Panc1 (cell line): ENCODE measurements around the gene GID8. TPM values are rescaled to one million over a fixed set of nuclear protein-coding genes. Genes with fewer than 3 reads are reported as not detected.

Source experiments
- ATAC-seq: fragments of 200-7000 bp; cut with Tn5 transposase; 2 replicates; pipeline ENCODE4 v1.9.1; 2020; ENCODE audit warnings: mild to moderate bottlenecking, moderate library complexity
- BruUV-seq: library from RNA; stranded (reverse); fragments of 400-500 nt; replicated peaks from 2 replicates; lab custom pipeline; 2021; lab: Mats Ljungman, UMichigan
- CTCF ChIA-PET: fragments of 300-600 bp; sonication (Branson Sonifier 250); formaldehyde crosslinking; loops from one replicate; lab custom pipeline; 2022; ENCODE audit warnings: antibody characterized with exemption; lab: Charles Lee
- POLR2A ChIA-PET: fragments of 300-600 bp; sonication (Branson Sonifier 250); formaldehyde crosslinking; loops from one replicate; lab custom pipeline; 2022; ENCODE audit warnings: antibody characterized with exemption; lab: Charles Lee
- DNase-seq: peaks from one replicate; pipeline ENCODE4 v3.0.0-alpha.2; 2010; ENCODE audit warnings: low read depth, low spot score
- H3K27ac ChIP-seq: 2 replicates; pipeline ENCODE4 v1.5.1; 2011; ENCODE audit warnings: mild to moderate bottlenecking, low read length, inconsistent platforms
- H3K27me3 ChIP-seq: fragments of 200-500 bp; sonication (Bioruptor generic); 2 replicates; pipeline ENCODE4 v1.6.0; 2014; ENCODE audit warnings: low read length, inconsistent platforms; ENCODE audit not compliant: control insufficient read depth, insufficient read depth
- H3K36me3 ChIP-seq: fragments of 200-500 bp; sonication (Bioruptor generic); 2 replicates; pipeline ENCODE4 v1.5.1; 2014; ENCODE audit warnings: inconsistent platforms, mild to moderate bottlenecking, low read length, moderate library complexity; ENCODE audit not compliant: control insufficient read depth, insufficient read depth
- H3K4me1 ChIP-seq: 2 replicates; pipeline ENCODE4 v1.5.1; 2011; ENCODE audit warnings: inconsistent platforms, mild to moderate bottlenecking, low read length, moderate library complexity; ENCODE audit not compliant: control insufficient read depth, insufficient read depth
- H3K4me3 ChIP-seq, 2 experiments: 2 replicates each; pipeline ENCODE4 v1.5.1; 2011 to 2012; ENCODE audit warnings: low read depth in 2 of 2, low read length in 2 of 2, mild to moderate bottlenecking in 2 of 2, inconsistent platforms in 1 of 2, moderate library complexity in 1 of 2
- H3K9me3 ChIP-seq: fragments of 200-500 bp; sonication (Bioruptor generic); 2 replicates; pipeline ENCODE4 v1.5.1; 2014; ENCODE audit warnings: low read depth, mild to moderate bottlenecking, inconsistent platforms, low read length, moderate library complexity; ENCODE audit not compliant: control insufficient read depth, insufficient read depth
- POLR2AphosphoS5 ChIP-seq: IDR thresholded peaks from 2 replicates; pipeline ENCODE4 v1.6.1; 2012; ENCODE audit warnings: mild to moderate bottlenecking, low read depth, low read length, moderate library complexity
- SIN3A ChIP-seq: IDR thresholded peaks from 2 replicates; pipeline ENCODE4 v1.6.1; 2012; ENCODE audit warnings: low read depth, mild to moderate bottlenecking, low read length, moderate library complexity, borderline replicate concordance; ENCODE audit not compliant: insufficient read depth
- TCF7L2 ChIP-seq: IDR thresholded peaks from 2 replicates; pipeline ENCODE4 v1.6.1; 2011; ENCODE audit warnings: mild to moderate bottlenecking, low read depth, low read length, inconsistent platforms
- in situ Hi-C: cut with HindIII; loops from 2 replicates; pipeline ENCODE4 v1.10.0; 2016; ENCODE audit warnings: low sequenced_read_pairs, low pct_unique_long_range_greater_than_20kb
- intact Hi-C: fragments of 100-400 bp; cut with micrococcal nuclease; formaldehyde crosslinking; loops from one replicate; pipeline ENCODE4 v1.10.0; 2022; ENCODE audit not compliant: unreplicated experiment
- total RNA-seq: library from RNA; stranded (reverse); gene quantifications from one replicate; pipeline ENCODE4 v1.2.1, GENCODE V29; 2021; ENCODE audit not compliant: unreplicated experiment
- TF ChIP-seq, protein P1 (sequence below), 2 experiments: IDR thresholded peaks; 2 replicates each; pipeline ENCODE4 v1.6.1; 2011 to 2012; ENCODE audit warnings: low read depth in 2 of 2, control low read depth in 1 of 2, low read length in 1 of 2, mild to moderate bottlenecking in 1 of 2, moderate library complexity in 1 of 2; ENCODE audit not compliant: insufficient read depth in 1 of 2
- TF ChIP-seq, protein P2 (sequence below): fragments of 450-650 bp; IDR thresholded peaks from 2 replicates; pipeline ENCODE4 v1.5.1; 2017; ENCODE audit warnings: mild to moderate bottlenecking

The GID8 gene
- total RNA-seq, 1 experiment from 2014 or later = 37.3 TPM

DNA sequence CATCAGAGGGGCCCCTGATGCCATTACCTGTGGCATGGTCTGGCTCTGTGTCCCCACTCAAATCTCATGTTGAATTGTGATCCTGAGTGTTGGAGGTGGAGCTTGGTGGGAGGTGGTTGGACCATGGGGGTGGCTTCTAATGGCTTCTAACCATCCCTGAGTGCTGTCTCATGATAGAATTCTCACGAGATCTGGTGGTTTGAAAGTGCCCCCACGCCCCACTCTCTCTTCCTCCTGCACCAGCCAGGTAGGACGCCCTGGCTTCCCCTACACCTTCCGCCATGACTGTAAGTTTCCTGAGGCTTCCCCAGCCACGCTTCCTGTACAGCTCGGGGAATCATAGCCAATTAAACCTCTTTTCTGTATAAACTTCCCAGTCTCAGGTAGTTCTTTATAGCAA, 53.9 kb downstream of the GID8 start:
- intact Hi-C loops (no loop called here), in situ Hi-C loops (no loop called here)
- ChIA-PET CTCF (no interaction called here), POLR2A (no interaction called here)
- DNase-seq (no peak), ATAC-seq (no peak)
- no peaks in the 10 kb centered on the region for H3K27me3 ChIP-seq
- no peaks in the 10 kb centered on the region for H3K36me3 ChIP-seq
- TF ChIP-seq TCF7L2 = no peak
- TF ChIP-seq, protein P1, sequence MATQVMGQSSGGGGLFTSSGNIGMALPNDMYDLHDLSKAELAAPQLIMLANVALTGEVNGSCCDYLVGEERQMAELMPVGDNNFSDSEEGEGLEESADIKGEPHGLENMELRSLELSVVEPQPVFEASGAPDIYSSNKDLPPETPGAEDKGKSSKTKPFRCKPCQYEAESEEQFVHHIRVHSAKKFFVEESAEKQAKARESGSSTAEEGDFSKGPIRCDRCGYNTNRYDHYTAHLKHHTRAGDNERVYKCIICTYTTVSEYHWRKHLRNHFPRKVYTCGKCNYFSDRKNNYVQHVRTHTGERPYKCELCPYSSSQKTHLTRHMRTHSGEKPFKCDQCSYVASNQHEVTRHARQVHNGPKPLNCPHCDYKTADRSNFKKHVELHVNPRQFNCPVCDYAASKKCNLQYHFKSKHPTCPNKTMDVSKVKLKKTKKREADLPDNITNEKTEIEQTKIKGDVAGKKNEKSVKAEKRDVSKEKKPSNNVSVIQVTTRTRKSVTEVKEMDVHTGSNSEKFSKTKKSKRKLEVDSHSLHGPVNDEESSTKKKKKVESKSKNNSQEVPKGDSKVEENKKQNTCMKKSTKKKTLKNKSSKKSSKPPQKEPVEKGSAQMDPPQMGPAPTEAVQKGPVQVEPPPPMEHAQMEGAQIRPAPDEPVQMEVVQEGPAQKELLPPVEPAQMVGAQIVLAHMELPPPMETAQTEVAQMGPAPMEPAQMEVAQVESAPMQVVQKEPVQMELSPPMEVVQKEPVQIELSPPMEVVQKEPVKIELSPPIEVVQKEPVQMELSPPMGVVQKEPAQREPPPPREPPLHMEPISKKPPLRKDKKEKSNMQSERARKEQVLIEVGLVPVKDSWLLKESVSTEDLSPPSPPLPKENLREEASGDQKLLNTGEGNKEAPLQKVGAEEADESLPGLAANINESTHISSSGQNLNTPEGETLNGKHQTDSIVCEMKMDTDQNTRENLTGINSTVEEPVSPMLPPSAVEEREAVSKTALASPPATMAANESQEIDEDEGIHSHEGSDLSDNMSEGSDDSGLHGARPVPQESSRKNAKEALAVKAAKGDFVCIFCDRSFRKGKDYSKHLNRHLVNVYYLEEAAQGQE (IDR thresholded peaks at IDR 0.05; ENCODE audit: insufficient read depth in 1 of 2, low read depth in 2 of 2, low read length in 1 of 2) = no peak
- no peak for TF ChIP-seq SIN3A
- TF ChIP-seq POLR2AphosphoS5 = no peak
- TF ChIP-seq, protein P2, sequence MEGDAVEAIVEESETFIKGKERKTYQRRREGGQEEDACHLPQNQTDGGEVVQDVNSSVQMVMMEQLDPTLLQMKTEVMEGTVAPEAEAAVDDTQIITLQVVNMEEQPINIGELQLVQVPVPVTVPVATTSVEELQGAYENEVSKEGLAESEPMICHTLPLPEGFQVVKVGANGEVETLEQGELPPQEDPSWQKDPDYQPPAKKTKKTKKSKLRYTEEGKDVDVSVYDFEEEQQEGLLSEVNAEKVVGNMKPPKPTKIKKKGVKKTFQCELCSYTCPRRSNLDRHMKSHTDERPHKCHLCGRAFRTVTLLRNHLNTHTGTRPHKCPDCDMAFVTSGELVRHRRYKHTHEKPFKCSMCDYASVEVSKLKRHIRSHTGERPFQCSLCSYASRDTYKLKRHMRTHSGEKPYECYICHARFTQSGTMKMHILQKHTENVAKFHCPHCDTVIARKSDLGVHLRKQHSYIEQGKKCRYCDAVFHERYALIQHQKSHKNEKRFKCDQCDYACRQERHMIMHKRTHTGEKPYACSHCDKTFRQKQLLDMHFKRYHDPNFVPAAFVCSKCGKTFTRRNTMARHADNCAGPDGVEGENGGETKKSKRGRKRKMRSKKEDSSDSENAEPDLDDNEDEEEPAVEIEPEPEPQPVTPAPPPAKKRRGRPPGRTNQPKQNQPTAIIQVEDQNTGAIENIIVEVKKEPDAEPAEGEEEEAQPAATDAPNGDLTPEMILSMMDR = no peak
- H3K27ac ChIP-seq = no peak overlapping the region
- H3K4me1 ChIP-seq = peaks cover 3% of the 10 kb centered on the region; the same call in 1 of the 2 replicates
- no peaks in the 10 kb centered on the region for H3K9me3 ChIP-seq
- no TSS peak for BruUV-seq
- no peak overlapping the region for H3K4me3 ChIP-seq

DNA sequence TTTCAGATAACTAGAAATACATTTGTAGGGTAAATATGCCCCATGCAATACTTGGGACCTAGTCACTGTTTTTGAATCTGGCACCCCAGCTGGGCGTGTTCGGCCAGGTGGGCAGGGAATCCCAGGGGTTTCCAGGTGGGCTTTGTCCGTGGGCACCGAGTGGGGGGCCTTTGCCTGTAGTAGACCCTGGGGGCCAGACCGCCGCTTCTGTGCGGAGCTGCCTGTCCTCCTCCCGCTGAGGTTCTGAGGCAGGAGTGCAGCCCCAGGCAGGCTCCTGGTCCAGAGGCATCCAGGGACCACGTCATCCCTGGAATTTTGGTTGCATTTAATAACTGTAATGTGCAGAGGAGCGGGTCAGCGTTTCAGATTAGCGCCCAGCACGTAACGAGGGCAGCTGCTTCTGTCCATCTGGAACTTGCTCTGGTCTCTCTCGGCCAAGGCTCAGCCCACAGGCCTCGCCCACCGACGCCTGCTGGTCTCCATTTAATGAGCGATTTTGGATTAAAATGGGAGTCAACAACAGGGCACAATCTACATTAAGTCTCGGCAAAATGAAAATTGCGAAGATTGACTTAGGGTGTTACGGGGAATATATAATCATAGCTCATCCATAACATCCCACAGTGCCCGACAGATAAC, 56.0 kb downstream of the GID8 start:
- H3K36me3 ChIP-seq = no peaks in the 10 kb centered on the region
- H3K27me3 ChIP-seq = no peaks in the 10 kb centered on the region
- DNase-seq (no peak), ATAC-seq (no peak)
- H3K4me3 ChIP-seq = no peak overlapping the region
- no peaks in the 10 kb centered on the region for H3K9me3 ChIP-seq
- H3K4me1 ChIP-seq = no peaks in the 10 kb centered on the region
- in situ Hi-C loops (no loop called here), intact Hi-C loops (no loop called here)
- CTCF ChIA-PET = no interaction called here
- no peak overlapping the region for H3K27ac ChIP-seq
- BruUV-seq = no TSS peak
- TF ChIP-seq, protein P1 (IDR thresholded peaks at IDR 0.05; ENCODE audit: insufficient read depth in 1 of 2, low read depth in 2 of 2, low read length in 1 of 2) = no peak
- TF ChIP-seq SIN3A (no peak), POLR2AphosphoS5 (no peak), TCF7L2 (no peak)
- TF ChIP-seq, protein P2 = no peak
- POLR2A ChIA-PET = no interaction called here
